ENCODE results near the gene NDUFA12. TPM values are rescaled to one million over a fixed set of nuclear protein-coding genes. Genes with fewer than 3 reads are reported as not detected.
"Not testable (repeated sequence)": the region's sequence is repeated elsewhere in the genome, so short reads cannot be mapped to it uniquely, and the experiment has no call there.

Gene NDUFA12
- total RNA-seq, result 55.8 TPM

GRCh38 chr12:95003213-95003920, at the start of gene NDUFA12:
Gene NDUFA12, minus strand, starts transcription at chr12:95003697. Its CDS starts 17 bp downstream, at chr12:95003680.
- DNase-seq, result peak; percentile 94

GRCh38 chr12:95051241-95051640, 47.7 kb upstream of the NDUFA12 start:
- DNase-seq, result no peak

GRCh38 chr12:95037906-95038305, 34.4 kb upstream of the NDUFA12 start:
- no peak for DNase-seq

- DNase-seq, result no peak
Observed at GRCh38 chr12:95034750-95035149, 31.3 kb upstream of the NDUFA12 start.

GRCh38 chr12:95022477-95022876, 19.0 kb upstream of the NDUFA12 start:
- no peak for DNase-seq

- DNase-seq, result no peak
Observed at GRCh38 chr12:95017482-95017881, 14.0 kb upstream of the NDUFA12 start.

- DNase-seq, result no peak
Observed at GRCh38 chr12:95016120-95016519, 12.6 kb upstream of the NDUFA12 start.

GRCh38 chr12:95014554-95014953, 11.1 kb upstream of the NDUFA12 start:
- DNase-seq, result no peak

GRCh38 chr12:95006206-95006605, 2.7 kb upstream of the NDUFA12 start:
- no peak for DNase-seq

GRCh38 chr12:95004610-95005009, 1.1 kb upstream of the NDUFA12 start:
- no peak for DNase-seq

GRCh38 chr12:95003921-95004272, 400 bp upstream of the NDUFA12 start:
- DNase-seq, result no peak

GRCh38 chr12:95002754-95003153, 743 bp downstream of the NDUFA12 start:
- DNase-seq, result no peak

- no peak for DNase-seq
Observed at GRCh38 chr12:94998326-94998725, 5.2 kb downstream of the NDUFA12 start.

GRCh38 chr12:94997726-94998125, 5.8 kb downstream of the NDUFA12 start:
- DNase-seq, result no peak

GRCh38 chr12:94997061-94997460, 6.4 kb downstream of the NDUFA12 start:
- DNase-seq, result no peak

GRCh38 chr12:94994312-94994711, 9.2 kb downstream of the NDUFA12 start:
- DNase-seq, result no peak

GRCh38 chr12:94993855-94994254, 9.6 kb downstream of the NDUFA12 start:
- not testable (repeated sequence) for DNase-seq

GRCh38 chr12:94990222-94990621, 13.3 kb downstream of the NDUFA12 start:
- no peak for DNase-seq

GRCh38 chr12:94988471-94988870, 15.0 kb downstream of the NDUFA12 start:
- no peak for DNase-seq

GRCh38 chr12:94987801-94988200, 15.7 kb downstream of the NDUFA12 start:
- DNase-seq, result no peak

GRCh38 chr12:94987076-94987669, 16.3 kb downstream of the NDUFA12 start:
- DNase-seq, result no peak

GRCh38 chr12:94985099-94985498, 18.4 kb downstream of the NDUFA12 start:
- not testable (repeated sequence) for DNase-seq

GRCh38 chr12:94983321-94983720, 20.2 kb downstream of the NDUFA12 start:
- DNase-seq, result no peak

GRCh38 chr12:94982456-94982855, 21.0 kb downstream of the NDUFA12 start:
- no peak for DNase-seq

All from occipital lobe (tissue), 2 donors.